ENCODE results near the gene ARL4D.
"Not testable (repeated sequence)": the region's sequence is repeated elsewhere in the genome, so short reads cannot be mapped to it uniquely, and the experiment has no call there.

ARL4D gene

GRCh38 chr17:43396491-43397060 lies 2.2 kb upstream of the ARL4D start:
- DNase-seq = no peak

DNA sequence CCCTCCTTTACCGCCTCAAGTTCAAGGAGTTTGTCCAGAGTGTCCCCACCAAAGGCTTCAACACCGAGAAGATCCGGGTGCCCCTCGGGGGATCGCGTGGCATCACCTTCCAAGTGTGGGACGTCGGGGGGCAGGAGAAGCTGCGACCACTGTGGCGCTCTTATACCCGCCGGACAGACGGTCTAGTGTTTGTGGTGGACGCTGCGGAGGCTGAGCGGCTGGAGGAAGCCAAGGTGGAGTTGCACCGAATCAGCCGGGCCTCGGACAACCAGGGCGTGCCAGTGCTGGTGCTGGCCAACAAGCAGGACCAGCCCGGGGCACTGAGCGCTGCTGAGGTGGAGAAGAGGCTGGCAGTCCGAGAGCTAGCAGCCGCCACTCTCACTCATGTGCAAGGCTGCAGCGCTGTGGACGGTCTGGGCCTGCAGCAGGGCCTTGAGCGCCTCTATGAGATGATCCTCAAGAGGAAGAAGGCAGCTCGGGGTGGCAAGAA lies 1.1 kb downstream of the ARL4D start:
- DNase-seq = no peak

- no peak for DNase-seq
These were observed 2.3 kb downstream of the ARL4D start for GRCh38 chr17:43400943-43401717.

DNA sequence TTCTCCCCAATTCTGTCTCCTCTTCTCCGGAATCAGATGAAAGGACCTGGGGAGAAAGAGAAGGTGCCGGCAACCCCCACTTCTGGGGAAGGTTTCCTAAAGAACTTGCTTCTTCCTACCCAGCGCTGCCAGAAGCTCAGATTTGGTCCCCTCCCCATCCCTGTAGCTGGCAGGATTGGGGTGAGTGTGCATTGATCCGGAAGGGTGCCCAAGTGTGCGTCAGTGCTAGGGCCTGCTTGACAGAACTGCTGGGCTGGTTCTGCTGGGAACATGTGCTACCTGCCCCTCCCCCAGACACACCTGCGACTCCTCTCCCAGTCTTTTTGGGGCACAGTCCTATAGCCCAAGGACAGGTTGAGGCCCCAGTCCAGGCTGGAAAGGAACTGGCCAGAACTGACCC lies 3.3 kb downstream of the ARL4D start:
- DNase-seq = no peak

DNA sequence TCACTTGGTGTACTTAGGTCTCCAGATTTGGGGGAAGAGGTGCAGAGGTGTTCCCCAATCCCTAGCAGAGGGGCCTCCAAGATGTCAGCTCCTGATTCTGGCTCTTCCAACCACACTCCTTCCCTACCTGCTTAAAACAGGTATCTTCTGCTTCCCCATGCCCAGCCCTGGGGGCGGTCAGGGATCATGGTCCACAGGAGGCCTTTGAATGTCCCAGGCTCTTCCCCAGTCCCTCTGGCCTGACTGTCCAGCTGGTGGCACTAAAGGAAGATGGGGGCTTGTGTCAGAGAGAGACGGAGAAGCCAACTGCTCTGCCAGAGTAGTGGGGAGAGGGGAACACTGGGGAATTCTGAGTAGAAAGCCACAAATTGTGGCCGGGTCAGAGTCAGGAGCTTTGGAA lies 3.8 kb downstream of the ARL4D start:
- DNase-seq = no peak

- DNase-seq = no peak
These were observed 5.1 kb downstream of the ARL4D start for GRCh38 chr17:43403846-43404245.

DNA sequence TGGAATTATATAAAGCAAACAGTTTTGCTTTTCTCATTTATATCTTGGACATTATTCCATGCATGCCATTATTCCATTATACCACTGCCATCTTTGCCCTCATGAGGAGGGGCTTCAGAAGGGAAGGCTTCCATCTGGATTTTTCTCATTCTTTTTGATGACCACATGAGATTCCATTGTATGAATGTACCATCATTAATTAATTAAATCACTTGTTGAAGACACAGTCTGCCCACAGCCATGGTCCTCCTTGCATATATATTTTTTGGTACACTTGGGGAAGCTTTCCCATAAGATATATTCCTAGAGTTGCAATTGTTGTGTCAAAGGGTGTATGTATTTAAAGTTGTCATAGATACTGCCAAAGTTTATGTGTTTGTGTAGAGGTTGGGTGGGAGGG lies 7.1 kb downstream of the ARL4D start:
- no peak for DNase-seq

GRCh38 chr17:43406676-43407645 lies 8.2 kb downstream of the ARL4D start:
- DNase-seq = no peak

DNA sequence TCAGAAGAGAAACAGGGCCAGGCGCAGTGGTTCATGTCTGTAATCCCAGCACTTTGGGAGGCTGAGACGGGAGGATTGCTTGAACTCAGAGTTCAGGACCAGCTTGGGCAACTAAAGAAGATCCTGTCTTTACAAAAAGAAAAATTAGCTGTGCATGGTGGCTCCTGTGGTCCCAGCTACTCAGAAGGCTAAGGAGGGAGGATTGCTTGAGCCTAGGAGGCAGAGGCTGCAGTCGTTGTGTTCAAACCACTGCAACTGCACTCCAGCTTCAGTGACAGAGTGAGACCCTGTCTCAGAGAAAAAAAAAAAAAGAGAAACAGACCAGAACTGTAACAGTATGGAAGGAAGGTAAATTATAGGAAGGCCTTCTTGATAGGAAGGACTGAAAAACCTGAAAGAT lies 10.3 kb downstream of the ARL4D start:
- no peak for DNase-seq

DNA sequence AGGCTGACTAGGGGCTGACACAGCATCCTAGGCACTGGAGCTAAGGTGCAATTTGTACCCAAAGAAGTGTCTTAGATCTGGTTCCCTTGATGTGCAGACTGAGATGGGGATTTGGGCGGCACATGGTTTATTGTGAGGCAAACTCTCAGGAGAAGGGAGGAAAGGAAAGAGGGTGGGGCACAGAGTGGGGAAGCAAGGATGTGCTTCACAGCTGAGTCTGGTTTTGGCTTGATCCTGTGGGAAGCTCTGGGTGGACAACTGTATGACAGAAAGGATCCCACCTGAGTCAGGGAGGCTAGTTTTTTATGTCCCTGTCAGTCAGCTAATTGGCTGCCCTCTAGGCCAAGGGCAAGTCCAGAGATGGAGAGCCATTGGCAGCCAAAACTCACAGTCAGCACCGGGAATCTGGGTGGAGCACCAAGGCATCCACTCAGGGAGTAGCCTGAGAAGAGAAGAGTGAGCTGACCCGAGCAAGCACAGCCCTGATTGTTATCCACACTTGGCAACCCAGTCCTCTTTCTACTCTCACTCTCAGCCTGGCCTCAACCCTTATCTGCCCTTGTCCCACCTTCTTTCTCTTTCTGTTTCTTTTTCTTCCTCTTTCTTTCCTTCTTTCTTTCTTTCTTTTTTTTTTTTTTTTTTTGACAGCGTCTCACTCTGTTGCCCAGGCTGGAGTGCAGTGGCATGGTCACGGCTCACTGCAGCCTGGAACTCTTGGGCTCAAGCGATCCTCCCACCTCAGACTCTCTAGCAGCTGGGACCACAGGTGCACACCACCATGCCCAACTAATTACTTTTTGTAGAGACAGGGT lies 12.0 kb downstream of the ARL4D start:
- DNase-seq = no peak

DNA sequence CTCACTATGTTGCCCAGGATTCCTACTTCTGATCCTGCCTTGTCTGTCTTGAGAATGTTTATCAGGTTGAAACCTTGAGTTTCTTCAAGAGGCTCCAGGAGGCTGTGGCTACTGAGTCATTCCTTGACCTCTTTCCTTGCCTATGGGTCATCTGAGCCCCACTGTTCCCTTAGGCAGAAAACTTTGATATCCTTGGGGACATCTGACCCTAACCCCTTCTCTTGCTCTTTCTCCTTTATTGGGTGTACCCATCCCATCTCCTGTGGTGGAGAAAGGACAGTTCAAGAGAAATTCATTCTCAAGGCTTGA lies 12.5 kb downstream of the ARL4D start:
- DNase-seq = no peak

DNA sequence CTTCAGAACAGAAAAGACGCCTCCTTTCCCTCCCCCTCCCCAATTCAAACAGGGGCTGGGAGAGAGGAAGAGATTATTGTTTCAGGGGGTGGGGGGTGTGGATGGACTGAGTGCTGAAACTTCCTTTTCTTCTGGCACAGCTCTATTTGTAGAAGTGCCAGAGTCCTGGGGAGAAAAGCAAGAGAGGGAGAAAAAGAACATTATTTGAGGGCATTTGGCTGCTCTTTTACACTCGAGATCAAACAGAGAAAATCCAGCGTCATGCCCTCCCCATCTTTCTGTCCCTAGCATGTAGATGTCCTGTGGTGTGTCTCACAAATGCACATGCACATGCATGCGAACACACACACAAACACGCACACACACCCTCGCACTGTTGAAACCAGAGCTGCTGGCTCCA lies 13.0 kb downstream of the ARL4D start:
- DNase-seq = no peak

- DNase-seq = no peak
These were observed 13.4 kb downstream of the ARL4D start for GRCh38 chr17:43412166-43412565.

DNA sequence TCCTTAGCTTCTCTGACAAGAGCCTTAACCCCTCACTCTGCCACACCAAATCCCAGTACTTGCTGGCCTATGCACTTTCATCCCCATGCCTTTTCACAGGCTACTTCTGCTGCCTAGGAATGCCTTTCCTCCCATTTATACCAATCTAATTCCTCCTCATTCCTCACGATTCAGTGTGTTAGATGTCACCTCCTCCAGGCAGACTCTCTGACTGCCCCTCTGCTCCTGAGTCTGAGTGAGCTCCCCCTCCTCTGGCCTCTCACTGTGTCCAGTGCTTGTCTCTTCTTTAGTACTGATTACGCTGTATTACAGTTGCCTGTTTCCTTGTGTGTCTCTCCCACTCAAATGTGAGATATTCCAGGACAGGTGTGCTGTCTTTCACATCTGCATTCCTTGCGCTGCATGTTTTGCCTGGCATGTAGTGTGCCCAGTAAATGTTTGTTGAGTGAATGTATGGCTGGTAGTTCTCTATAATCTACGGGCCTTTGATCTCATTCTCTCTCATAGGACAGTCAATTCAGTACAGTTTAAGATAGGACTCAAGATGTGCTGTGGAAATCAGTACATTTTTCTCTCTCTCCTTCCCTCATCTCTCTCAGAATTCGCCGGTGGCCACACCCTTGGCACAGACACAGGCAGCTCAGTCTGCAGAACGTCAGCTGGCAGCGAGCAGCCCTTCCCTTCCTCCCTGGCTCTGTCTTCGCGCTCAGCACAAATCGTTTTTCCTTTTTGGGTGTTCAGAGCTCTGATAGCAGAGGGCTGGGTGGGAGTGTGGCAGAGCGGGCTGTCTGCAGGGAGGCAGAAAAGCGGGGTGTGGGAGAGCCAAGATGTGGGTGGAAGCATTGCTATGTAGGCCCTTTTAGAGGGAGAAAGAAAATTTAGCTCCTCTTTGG lies 18.5 kb downstream of the ARL4D start:
- DNase-seq = no peak

GRCh38 chr17:43418441-43419374 lies 19.9 kb downstream of the ARL4D start:
- no peak for DNase-seq

GRCh38 chr17:43419375-43419882 lies 20.6 kb downstream of the ARL4D start:
- not testable (repeated sequence) for DNase-seq

- DNase-seq = no peak
These were observed 25.1 kb downstream of the ARL4D start for GRCh38 chr17:43423777-43424455.

GRCh38 chr17:43427362-43428043 lies 28.7 kb downstream of the ARL4D start:
- DNase-seq = no peak

GRCh38 chr17:43428524-43428923 lies 29.7 kb downstream of the ARL4D start:
- no peak for DNase-seq

All from T-helper 2 cell (primary cell).